ENCODE results near the gene FBXL7. TPM values are rescaled to one million over a fixed set of nuclear protein-coding genes. Genes with fewer than 3 reads are reported as not detected.

Gene FBXL7
- total and polyA plus RNA-seq, 2 donors (not counting 1 experiment from before 2014, with no cell fraction given): 6.4 to 12.9 TPM

DNA sequence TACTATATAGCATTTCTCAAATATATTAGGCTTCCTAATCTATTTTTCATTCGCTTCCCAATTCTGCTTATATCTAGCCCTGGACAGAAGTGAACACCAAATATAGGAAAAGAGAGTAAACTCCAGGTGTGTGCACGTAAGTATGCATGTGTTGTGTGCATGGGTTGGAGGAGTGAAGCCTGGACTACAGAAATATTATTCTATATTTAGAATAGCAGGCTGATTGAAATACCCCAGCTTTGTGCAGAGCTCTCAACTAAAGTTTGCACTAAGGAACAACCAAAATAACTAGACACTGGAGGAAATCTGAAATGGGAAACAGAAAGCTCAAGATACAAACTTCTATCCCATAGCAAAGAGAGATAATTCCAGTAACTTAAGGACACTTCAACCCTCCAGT lies 480.9 kb downstream of the FBXL7 start:
- Histone ChIP-seq H3K27me3 (ENCODE audit: control insufficient read depth, insufficient read depth, low read length) (no peaks in the 10 kb centered on the region), H3K79me2 (ENCODE audit: control insufficient read depth, insufficient read depth, low read length) (no peaks in the 10 kb centered on the region), H2AFZ (ENCODE audit: low read length) (no peak overlapping the region), H3K4me3 (replicated peaks in 1 of 4; ENCODE audit: control extremely low read depth in 1 of 4, insufficient read depth in 1 of 4, low read depth in 3 of 4, low read length in 4 of 4) (no peak overlapping the region), H3K27ac (ENCODE audit: insufficient read depth, low read length) (no peak overlapping the region), H3K4me1 (ENCODE audit: control insufficient read depth, extremely low read depth, insufficient read depth, low read length) (no peaks in the 10 kb centered on the region), H3K9me3 (ENCODE audit: control insufficient read depth, insufficient read depth, low read depth, low read length) (no peaks in the 10 kb centered on the region), H4K20me1 (ENCODE audit: control insufficient read depth, extremely low read depth, insufficient read depth, low read length) (no peaks in the 10 kb centered on the region), H3K4me2 (ENCODE audit: extremely low read depth, insufficient read depth, low read length) (no peak overlapping the region), H3K36me3 (ENCODE audit: control insufficient read depth, insufficient read depth, low read length) (no peaks in the 10 kb centered on the region), H3K9ac (ENCODE audit: insufficient read depth, low read length) (no peak overlapping the region)
- TF ChIP-seq, protein P1, sequence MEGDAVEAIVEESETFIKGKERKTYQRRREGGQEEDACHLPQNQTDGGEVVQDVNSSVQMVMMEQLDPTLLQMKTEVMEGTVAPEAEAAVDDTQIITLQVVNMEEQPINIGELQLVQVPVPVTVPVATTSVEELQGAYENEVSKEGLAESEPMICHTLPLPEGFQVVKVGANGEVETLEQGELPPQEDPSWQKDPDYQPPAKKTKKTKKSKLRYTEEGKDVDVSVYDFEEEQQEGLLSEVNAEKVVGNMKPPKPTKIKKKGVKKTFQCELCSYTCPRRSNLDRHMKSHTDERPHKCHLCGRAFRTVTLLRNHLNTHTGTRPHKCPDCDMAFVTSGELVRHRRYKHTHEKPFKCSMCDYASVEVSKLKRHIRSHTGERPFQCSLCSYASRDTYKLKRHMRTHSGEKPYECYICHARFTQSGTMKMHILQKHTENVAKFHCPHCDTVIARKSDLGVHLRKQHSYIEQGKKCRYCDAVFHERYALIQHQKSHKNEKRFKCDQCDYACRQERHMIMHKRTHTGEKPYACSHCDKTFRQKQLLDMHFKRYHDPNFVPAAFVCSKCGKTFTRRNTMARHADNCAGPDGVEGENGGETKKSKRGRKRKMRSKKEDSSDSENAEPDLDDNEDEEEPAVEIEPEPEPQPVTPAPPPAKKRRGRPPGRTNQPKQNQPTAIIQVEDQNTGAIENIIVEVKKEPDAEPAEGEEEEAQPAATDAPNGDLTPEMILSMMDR (conservative IDR thresholded peaks at IDR 0.05 in 1 of 2, IDR thresholded peaks at IDR 0.05 in 1 of 2; ENCODE audit: low read depth in 1 of 2, low read length in 2 of 2): no peak
- TF ChIP-seq EZH2 (IDR thresholded peaks at IDR 0.05; ENCODE audit: low read length, missing control alignments): no peak
- no peak for DNase-seq (ENCODE audit: low read depth in 2 of 2)

DNA sequence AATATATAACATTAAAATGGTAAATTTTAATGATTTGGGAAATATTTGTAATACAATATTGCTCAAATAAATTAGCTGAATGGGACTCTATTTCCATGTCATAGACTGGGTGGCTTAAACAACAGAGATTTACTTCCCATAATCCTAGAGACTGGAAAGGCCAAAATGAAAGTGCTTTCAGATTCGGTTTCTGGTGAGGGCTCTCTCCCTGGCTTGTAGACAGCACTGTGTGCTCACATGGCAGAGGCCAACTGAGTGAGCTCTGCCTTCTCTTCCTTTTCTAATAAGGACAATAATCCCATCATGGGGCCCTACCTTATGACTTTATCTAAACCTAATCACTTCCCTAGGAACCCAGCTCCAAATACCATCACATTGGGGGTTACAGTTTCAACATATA lies 483.4 kb downstream of the FBXL7 start:
- Histone ChIP-seq H3K9ac (ENCODE audit: insufficient read depth, low read length) (no peak overlapping the region), H2AFZ (ENCODE audit: low read length) (no peak overlapping the region), H3K4me1 (ENCODE audit: control insufficient read depth, extremely low read depth, insufficient read depth, low read length) (no peaks in the 10 kb centered on the region), H3K9me3 (ENCODE audit: control insufficient read depth, insufficient read depth, low read depth, low read length) (no peaks in the 10 kb centered on the region), H3K4me3 (replicated peaks in 1 of 4; ENCODE audit: control extremely low read depth in 1 of 4, insufficient read depth in 1 of 4, low read depth in 3 of 4, low read length in 4 of 4) (no peak overlapping the region), H3K36me3 (ENCODE audit: control insufficient read depth, insufficient read depth, low read length) (no peaks in the 10 kb centered on the region), H4K20me1 (ENCODE audit: control insufficient read depth, extremely low read depth, insufficient read depth, low read length) (no peaks in the 10 kb centered on the region), H3K4me2 (ENCODE audit: extremely low read depth, insufficient read depth, low read length) (no peak overlapping the region), H3K27ac (ENCODE audit: insufficient read depth, low read length) (no peak overlapping the region), H3K27me3 (ENCODE audit: control insufficient read depth, insufficient read depth, low read length) (no peaks in the 10 kb centered on the region), H3K79me2 (ENCODE audit: control insufficient read depth, insufficient read depth, low read length) (no peaks in the 10 kb centered on the region)
- no peak for DNase-seq (ENCODE audit: low read depth in 2 of 2)
- TF ChIP-seq, protein P1 (conservative IDR thresholded peaks at IDR 0.05 in 1 of 2, IDR thresholded peaks at IDR 0.05 in 1 of 2; ENCODE audit: low read depth in 1 of 2, low read length in 2 of 2): no peak
- TF ChIP-seq EZH2 (IDR thresholded peaks at IDR 0.05; ENCODE audit: low read length, missing control alignments): no peak

Data from fibroblast of lung (primary cell).